Measurements from ENCODE around the gene GLI3. TPM values are rescaled to one million over a fixed set of nuclear protein-coding genes. Genes with fewer than 3 reads are reported as not detected.

The GLI3 gene
- total RNA-seq, 1 donor from 2014 or later: 32.0 TPM

DNA sequence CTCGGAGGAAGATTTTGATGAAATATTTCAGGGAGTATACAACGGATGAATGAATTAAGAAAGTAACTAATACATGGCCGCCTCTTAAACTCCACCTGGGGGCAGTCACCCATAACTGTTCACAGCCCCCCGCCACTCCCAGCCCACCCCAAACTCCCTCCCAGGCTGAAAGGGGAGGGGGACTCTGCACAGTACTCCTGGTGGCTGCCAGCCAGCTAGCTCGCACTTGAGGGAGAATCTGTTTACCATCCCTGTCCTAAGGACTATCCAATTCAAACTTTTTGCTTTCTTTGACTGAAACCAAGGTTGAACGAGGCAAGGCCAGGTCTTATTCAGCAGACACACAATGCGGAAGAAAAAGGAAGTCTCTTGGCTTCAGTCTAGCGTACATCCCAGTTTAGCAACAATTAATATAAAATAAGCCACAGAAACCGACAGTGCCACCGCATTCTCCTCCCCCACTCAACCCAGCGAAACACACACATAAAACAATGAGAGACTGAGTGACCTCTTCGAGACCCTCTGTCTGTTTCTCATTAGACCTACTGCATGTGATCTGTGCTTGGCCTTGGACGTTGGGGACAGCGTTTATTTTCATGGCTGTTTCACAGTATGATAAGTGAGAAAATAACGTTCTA is 219.5 kb downstream of the GLI3 start:
- Histone ChIP-seq H3K4me1 (no peaks in the 10 kb centered on the region), H3K27ac (no peak overlapping the region), H3K27me3 (no peaks in the 10 kb centered on the region), H3K9me3 (ENCODE audit: low read depth) (no peaks in the 10 kb centered on the region), H3K9ac (no peak overlapping the region), H3K4me2 (no peak overlapping the region), H3F3A (ENCODE audit: low read depth) (peaks cover 18% of the 10 kb centered on the region), H3K79me2 (ENCODE audit: low read depth) (peaks cover 41% of the 10 kb centered on the region), H3K4me3 (no peak overlapping the region), H2AFZ (replicated peaks) (no peak overlapping the region), H3K36me3 (peaks cover 45% of the 10 kb centered on the region), H4K20me1 (ENCODE audit: low read depth) (peaks cover 10% of the 10 kb centered on the region)
- Mint-ChIP-seq H3K36me3 (peaks cover 86% of the 10 kb centered on the region), H3K9me3 (peaks cover 35% of the 10 kb centered on the region), H3K4me3 (no peak overlapping the region), H3K27me3 (ENCODE audit: insufficient read depth, low read depth) (peaks cover 4% of the 10 kb centered on the region), H3K4me1 (peaks cover 21% of the 10 kb centered on the region), H3K27ac (peak overlapping the region; percentile 29)
- no peak for DNase-seq (ENCODE audit: low spot score)
- TF ChIP-seq EZH2phosphoT487 (IDR thresholded peaks at IDR 0.05): no peak
- no peak for TF ChIP-seq EZH2 (IDR thresholded peaks at IDR 0.05)
- no peak for TF ChIP-seq CTCF (IDR thresholded peaks at IDR 0.05)

- Mint-ChIP-seq H3K4me1 (peaks cover 13% of the 10 kb centered on the region), H3K27me3 (ENCODE audit: insufficient read depth, low read depth) (peaks cover 4% of the 10 kb centered on the region), H3K27ac (no peak overlapping the region), H3K36me3 (peaks cover 86% of the 10 kb centered on the region), H3K4me3 (no peak overlapping the region), H3K9me3 (peaks cover 35% of the 10 kb centered on the region)
- Histone ChIP-seq H2AFZ (replicated peaks) (no peak overlapping the region), H3K4me1 (no peaks in the 10 kb centered on the region), H3K79me2 (ENCODE audit: low read depth) (peaks cover 44% of the 10 kb centered on the region), H3K4me2 (no peak overlapping the region), H3K9ac (no peak overlapping the region), H3K27me3 (no peaks in the 10 kb centered on the region), H3K27ac (no peak overlapping the region), H3K9me3 (ENCODE audit: low read depth) (no peaks in the 10 kb centered on the region), H3K4me3 (no peak overlapping the region), H3F3A (ENCODE audit: low read depth) (peaks cover 18% of the 10 kb centered on the region), H3K36me3 (peaks cover 37% of the 10 kb centered on the region), H4K20me1 (ENCODE audit: low read depth) (peaks cover 7% of the 10 kb centered on the region)
- TF ChIP-seq EZH2phosphoT487 (IDR thresholded peaks at IDR 0.05): no peak
- no peak for TF ChIP-seq CTCF (IDR thresholded peaks at IDR 0.05)
- no peak for TF ChIP-seq EZH2 (IDR thresholded peaks at IDR 0.05)
- DNase-seq (ENCODE audit: low spot score): no peak
These were observed 220.5 kb downstream of the GLI3 start for GRCh38 chr7:42016517-42016916.

GRCh38 chr7:42014625-42015618 is 222.1 kb downstream of the GLI3 start:
- Histone ChIP-seq H2AFZ (replicated peaks) (no peak overlapping the region), H3K79me2 (ENCODE audit: low read depth) (peaks cover 54% of the 10 kb centered on the region), H3K9ac (no peak overlapping the region), H4K20me1 (ENCODE audit: low read depth) (peaks cover 16% of the 10 kb centered on the region), H3K9me3 (ENCODE audit: low read depth) (no peaks in the 10 kb centered on the region), H3K4me2 (no peak overlapping the region), H3K4me1 (no peaks in the 10 kb centered on the region), H3F3A (ENCODE audit: low read depth) (peaks cover 18% of the 10 kb centered on the region), H3K36me3 (peaks cover 38% of the 10 kb centered on the region), H3K27me3 (no peaks in the 10 kb centered on the region), H3K4me3 (no peak overlapping the region), H3K27ac (no peak overlapping the region)
- Mint-ChIP-seq H3K4me1 (peaks cover 9% of the 10 kb centered on the region), H3K9me3 (peaks cover 35% of the 10 kb centered on the region), H3K4me3 (no peak overlapping the region), H3K36me3 (peaks cover 90% of the 10 kb centered on the region), H3K27ac (no peak overlapping the region), H3K27me3 (ENCODE audit: insufficient read depth, low read depth) (peaks cover 4% of the 10 kb centered on the region)
- peak; percentile 63 for DNase-seq (ENCODE audit: low spot score)
- no peak for TF ChIP-seq EZH2 (IDR thresholded peaks at IDR 0.05)
- TF ChIP-seq CTCF (IDR thresholded peaks at IDR 0.05): peak; percentile 91

Measured in neural progenitor cell (in vitro differentiated cells).